COR-L47 (cell line): ENCODE data around the gene LST1.

Source experiments
- DNase-seq: peaks from one replicate; lab custom pipeline; 2025; lab: John Stamatoyannopoulos, UW

Gene LST1

GRCh38 chr6:31586008-31586407 is at the start of gene LST1:
TSS of gene LST1 (plus strand) at chr6:31586277. CDS start at chr6:31587300, 1,023 bp downstream.
- no peak for DNase-seq

- no peak for DNase-seq
These were observed 47.2 kb upstream of the LST1 start for GRCh38 chr6:31538805-31539400.

DNA sequence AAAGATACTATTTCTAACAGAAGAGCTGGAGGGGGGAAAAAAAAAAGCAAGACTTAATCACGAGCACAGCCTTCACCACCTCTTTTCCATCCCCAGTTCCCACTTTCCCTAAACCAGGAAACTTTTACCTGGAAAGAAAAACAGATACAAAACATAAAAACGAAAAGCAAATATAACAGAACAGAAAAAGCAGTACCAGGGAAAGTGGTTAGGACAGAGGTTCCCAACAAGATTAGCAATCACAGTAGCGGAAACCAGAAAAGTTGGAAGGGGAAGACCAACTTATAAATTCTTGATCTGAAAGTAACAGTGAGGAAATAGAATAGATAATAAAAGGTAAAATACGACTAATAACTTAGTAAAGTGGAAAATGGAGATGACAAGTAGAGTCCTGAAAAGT is 45.4 kb upstream of the LST1 start:
- DNase-seq, result no peak

DNA sequence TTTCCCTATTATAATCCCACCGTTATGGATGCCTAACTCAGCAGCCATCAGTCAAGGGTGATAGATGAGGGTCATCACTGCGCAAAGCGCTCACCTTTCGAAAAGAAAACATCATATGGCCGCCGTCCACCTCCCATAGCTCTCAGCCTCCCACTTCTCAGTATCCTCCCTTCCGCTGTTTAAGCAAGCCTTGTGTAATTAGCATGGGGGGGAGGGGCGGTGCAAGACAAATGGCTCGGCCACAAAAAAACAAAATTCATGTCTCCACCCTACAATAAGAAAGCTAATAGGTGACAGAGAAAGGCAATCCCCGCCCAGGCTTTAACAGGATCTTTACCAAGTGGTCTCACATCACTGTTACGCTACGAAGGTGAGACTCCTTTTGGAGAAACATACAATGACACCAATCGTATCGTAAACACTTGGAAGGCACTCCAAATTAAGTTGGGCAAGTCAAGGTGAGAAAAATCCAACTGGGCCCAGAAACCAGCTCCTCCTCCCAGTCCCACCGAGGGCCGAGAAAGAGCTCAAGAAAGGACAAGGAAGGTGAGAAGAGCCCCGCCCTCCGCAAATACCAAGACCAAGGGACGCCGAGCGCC is 44.9 kb upstream of the LST1 start:
- DNase-seq, result peak; percentile 60

DNA sequence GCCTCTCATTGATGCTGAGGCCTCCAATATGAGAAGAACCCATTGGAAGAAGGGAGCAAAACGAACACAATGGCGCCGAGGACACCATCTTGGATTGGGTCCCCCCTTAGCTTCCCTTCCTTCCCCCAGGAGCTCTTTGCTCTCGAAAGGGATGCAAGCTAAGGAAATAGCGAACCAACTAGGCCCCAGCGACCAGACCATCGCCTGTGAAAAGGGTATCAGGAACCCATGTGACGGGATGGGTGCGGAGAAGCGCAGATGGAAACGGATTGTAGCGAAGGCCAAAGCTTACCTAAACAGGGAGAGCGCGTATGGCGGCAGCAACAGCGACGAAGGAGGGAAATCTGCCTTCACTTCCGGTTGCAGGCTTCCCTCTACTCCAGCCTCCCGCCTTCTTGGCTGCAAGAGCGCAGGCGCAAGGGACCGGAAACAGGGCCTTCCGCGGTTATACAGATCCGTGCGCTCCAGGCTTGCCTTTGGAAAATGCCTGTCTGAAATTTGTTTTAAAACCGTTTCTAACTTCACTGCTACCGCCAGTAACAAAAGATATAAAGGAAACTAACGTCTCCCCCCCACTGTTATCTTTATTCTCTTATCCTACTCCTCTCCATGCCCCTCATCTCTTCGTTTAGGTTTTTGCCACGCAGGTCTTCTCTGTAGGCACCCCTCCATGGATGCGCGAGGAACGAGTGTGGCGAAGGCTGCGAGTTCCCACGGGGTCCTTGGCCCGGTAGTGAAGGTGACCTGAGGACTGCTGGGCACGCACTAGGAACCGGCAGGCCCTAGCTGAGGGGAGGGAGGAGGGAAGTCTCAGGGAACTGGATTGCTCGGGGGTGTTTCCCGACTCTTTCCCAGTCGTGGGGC is 44.2 kb upstream of the LST1 start, which contains the start of gene DDX39B:
Gene DDX39B (minus strand): TSS at position 346 of the 864 bp plus-strand sequence. CDS start 1,471 bp downstream, outside the sequence.
- peak; percentile 97 for DNase-seq

DNA sequence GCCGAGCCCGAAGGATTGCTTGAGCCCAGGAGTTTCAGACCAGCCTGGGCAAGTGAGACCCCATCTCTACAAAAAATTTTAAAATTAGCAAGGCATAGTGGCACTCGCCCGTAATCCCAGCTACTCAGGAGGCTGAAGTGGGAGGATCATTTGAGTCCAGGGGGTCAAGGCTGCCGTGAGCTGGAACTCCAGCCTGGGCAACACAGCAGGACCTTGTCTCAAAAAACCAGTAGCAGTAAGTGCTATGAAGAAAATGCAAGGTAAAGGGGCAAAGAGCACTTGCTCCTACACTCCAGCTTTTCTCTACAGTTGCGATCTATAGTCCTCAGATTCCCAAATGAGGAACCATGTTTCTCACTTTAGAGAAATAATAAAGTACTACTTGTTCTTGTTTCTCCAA is 42.4 kb upstream of the LST1 start:
- no peak for DNase-seq

DNA sequence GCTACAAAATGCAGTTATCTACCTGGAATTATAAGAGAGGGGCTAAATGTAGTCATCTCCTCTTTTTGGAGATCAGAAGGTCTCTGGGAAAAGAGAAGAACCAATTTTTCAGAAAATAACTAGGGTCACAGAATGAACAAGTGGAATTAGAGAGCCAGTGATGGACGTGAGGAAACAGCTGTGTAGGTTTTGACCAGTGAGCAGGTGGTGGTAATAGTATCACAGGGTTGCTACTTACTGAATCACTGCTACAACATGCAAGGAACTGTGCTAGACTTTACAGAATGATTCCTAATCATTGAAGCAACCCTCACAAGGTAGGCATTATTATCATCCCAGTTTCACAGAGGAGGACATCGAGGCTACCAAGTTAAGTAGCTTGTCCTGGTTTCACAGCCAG is 41.4 kb upstream of the LST1 start:
- DNase-seq, result no peak

GRCh38 chr6:31545291-31545690 is 40.8 kb upstream of the LST1 start:
- DNase-seq, result no peak

DNA sequence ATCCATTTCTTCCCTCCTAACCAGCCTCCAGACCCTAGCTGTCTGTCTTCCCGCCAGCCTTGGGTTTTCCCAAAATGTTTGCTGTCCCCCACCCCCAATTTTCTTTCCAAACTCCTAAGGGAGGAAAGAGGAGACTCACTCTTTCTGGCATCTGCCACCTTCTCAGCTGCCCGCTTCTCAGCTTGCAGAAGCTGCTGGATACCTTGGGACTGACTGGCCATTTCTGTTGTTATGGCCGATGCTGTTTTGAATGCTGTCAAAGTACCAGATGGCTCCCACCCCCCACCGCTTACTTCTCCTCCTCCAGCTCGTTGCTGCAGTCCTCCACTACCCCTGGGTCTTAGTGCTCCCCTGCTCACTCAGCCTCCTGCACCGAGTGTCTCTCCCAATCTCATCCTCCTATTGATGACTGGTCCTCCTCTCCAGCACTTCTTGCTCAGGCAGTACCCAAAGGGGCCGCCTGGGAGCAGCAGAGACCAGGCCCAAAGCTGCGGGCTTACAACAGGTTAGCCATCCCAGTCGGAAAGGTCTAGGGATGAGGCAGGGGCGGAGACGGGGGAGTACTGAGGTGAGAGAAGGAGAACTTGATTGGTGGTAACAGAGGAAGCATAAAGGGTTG is 39.6 kb upstream of the LST1 start, which contains the start of gene ATP6V1G2:
Gene ATP6V1G2 (minus strand): TSS at position 270 of the 619 bp plus-strand sequence. CDS start 49 bp downstream, at position 221.
- DNase-seq, result peak; percentile 92

GRCh38 chr6:31546958-31547726 is 38.9 kb upstream of the LST1 start, which contains the start of gene NFKBIL1:
TSS of gene NFKBIL1 (plus strand) at chr6:31547608. CDS start at chr6:31547695, 87 bp downstream.
- peak; percentile 95 for DNase-seq

DNA sequence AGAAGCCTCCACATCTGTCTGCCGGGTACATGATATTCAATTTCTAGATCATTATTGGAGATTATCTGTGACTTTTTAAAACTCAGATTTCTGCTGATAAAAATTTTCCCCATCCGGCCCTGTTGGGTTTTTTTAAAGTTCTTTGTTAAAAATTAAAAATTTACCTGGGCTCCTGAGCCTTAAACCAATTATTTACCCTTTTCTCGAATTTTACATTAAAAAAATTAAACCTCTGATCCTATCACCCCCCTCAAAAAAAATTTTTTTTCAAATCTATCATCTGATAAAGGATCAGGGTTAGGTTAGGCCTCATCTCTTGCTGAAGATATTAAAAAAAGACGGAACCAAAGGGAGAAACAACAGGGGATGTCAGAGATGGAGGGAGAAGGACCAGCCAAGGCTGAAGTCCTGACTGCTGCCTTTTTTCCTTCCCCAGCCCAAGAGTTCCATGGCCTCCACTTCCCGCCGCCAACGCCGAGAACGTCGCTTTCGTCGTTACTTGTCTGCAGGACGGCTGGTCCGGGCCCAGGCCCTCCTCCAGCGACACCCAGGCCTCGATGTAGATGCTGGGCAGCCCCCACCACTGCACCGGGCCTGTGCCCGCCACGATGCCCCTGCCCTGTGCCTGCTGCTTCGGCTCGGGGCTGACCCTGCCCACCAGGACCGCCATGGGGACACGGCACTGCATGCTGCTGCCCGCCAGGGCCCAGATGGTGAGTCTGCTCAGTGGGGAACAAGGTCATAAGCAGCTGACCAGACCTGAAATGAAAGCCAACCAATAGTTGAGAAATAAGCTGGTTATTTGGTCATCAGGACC is 38.1 kb upstream of the LST1 start:
- DNase-seq, result no peak

GRCh38 chr6:31548544-31548873 is 37.6 kb upstream of the LST1 start:
- no peak for DNase-seq

GRCh38 chr6:31551371-31551770 is 34.7 kb upstream of the LST1 start:
- peak; percentile 7 for DNase-seq

GRCh38 chr6:31556307-31556706 is 29.8 kb upstream of the LST1 start:
- no peak for DNase-seq

GRCh38 chr6:31557443-31558317 is 28.4 kb upstream of the LST1 start:
- DNase-seq, result no peak

DNA sequence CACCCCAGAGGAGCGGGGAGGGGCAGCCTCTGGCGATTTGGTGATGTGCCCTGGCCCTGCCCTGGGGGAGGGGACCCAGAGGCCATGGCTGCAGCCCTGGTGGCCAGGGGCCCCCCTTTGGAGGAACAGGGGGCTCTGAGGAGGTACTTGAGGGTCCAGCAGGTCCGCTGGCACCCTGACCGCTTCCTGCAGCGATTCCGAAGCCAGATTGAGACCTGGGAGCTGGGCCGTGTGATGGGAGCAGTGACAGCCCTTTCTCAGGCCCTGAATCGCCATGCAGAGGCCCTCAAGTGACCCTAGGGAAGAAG is 27.8 kb upstream of the LST1 start:
- no peak for DNase-seq

DNA sequence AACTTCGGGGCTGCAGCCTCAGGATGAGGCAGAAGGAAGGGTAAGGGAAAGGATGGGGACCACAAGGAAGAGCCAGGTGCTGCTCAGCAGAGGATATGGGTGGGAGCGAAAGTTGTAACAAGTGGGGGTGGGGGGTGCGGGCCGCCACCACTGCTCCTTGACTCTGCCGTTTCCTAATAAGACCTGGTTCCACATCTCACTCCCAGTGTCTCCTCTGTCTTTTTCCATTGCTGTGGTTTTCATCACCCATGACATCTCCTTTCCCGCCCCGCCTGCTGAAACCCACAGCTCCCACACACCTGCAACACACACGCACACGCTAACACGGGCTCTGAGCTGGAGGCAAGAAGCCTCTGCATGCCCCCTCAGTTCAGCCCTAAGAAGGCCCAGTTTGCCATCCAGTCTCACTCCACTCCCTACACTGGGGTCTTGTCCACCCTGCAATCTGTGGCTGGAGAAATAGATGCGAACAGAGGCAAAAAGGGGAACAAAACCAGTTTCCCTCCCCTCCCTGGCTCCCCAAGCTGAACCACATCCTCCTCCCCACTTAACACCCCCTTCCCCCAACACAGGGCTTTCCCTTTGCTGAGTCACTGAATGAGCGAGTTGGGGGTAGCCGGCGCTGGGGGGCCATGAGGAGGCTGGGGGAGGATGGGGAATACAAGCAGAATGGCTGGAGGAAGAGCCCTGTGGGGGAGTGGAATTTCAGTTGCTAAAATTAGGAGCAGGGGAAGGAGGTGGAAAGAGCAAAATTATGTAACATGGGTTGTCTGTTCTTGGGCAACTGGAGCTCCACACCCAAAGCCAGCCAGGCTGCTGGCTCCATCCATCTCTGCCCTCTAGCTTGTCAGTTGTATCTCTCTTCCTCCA is 27.2 kb upstream of the LST1 start:
- DNase-seq, result no peak

- DNase-seq, result no peak
These were observed 26.5 kb upstream of the LST1 start for GRCh38 chr6:31559606-31559957.
